ENCODE results near the gene ADGRL1.
"Not testable (repeated sequence)": the region's sequence is repeated elsewhere in the genome, so short reads cannot be mapped to it uniquely, and the experiment has no call there.

GRCh38 chr19:14186684-14187083 lies 19.3 kb downstream of the ADGRL1 start:
- TF ChIP-seq CTCF (IDR thresholded peaks at IDR 0.05); EP300 (IDR thresholded peaks at IDR 0.05); POLR2A (IDR thresholded peaks at IDR 0.05; ENCODE audit: low read depth); POLR2AphosphoS5 (IDR thresholded peaks at IDR 0.05): not testable (repeated sequence)

All from esophagus muscularis mucosa (tissue), 4 donors.